Muscle of leg (tissue), 11 donors: ENCODE results near the gene PRR12. TPM values are rescaled to one million over a fixed set of nuclear protein-coding genes. Genes with fewer than 3 reads are reported as not detected.

Source experiments
- DNase-seq: peaks from one replicate; pipeline ENCODE4 v3.0.0; 2013
- H3K27ac ChIP-seq: one replicate; pipeline ENCODE4 v1.5.1; 2013; ENCODE audit warnings: mild to moderate bottlenecking, low read length, control low read depth
- H3K27me3 ChIP-seq: one replicate; pipeline ENCODE4 v1.6.1; 2013; ENCODE audit warnings: low read length; ENCODE audit not compliant: control insufficient read depth, insufficient read depth
- H3K36me3 ChIP-seq: one replicate; pipeline ENCODE4 v1.6.1; 2013; ENCODE audit warnings: low read length; ENCODE audit not compliant: control insufficient read depth, insufficient read depth
- H3K4me1 ChIP-seq: one replicate; pipeline ENCODE4 v1.6.1; 2013; ENCODE audit warnings: low read length; ENCODE audit not compliant: control insufficient read depth, insufficient read depth
- H3K4me3 ChIP-seq: one replicate; pipeline ENCODE4 v1.5.1; 2013; ENCODE audit warnings: low read length, control low read depth
- H3K9me3 ChIP-seq: replicated peaks from 2 replicates; pipeline ENCODE4 v1.6.1; 2013; ENCODE audit warnings: low read depth, low read length; ENCODE audit not compliant: control insufficient read depth
- WGBS: methylation state at CpG from one replicate; pipeline ENCODE4 v1.1.5; 2013; ENCODE audit warnings: missing lambda C conversion rate; ENCODE audit not compliant: insufficient coverage; 5-methylcytosine and 5-hydroxymethylcytosine counted together
- polyA plus RNA-seq, 8 donors: library from polyadenylated mRNA; unstranded; fragments of 120-200 nt; gene quantifications; one replicate each; pipeline versions ENCODE4 v1.2.1 to v1.2.3, GENCODE V29; 2013; ENCODE audit warnings: inconsistent platforms in 1 of 8, low replicate concordance in 1 of 8; ENCODE audit not compliant: insufficient read length in 8 of 8, insufficient read depth in 1 of 8
- total RNA-seq: library from RNA; stranded (reverse); fragments of 120-200 nt; gene quantifications from one replicate; pipeline ENCODE4 v1.2.4, GENCODE V29; 2013

PRR12 gene
- total and polyA plus RNA-seq, 9 donors, result 3.5 to 22.7 (median 18.3) TPM

DNA sequence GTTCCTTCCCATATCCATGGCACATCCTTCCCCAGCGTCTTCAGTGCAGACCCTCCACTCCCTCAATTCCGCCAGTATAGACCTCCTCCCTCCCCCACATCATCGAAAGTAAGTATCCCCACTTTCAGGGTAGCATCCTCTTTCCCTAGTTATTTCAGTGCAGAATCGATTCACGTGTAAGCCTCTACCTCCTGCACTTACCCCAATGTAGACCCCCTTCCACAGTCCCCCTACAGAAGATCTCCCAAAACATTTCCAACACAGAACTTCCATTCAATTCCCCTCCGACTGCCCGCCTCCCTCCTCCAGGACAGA, 74.0 kb downstream of the PRR12 start:
- Histone ChIP-seq H3K4me1 (peaks cover 26% of the 10 kb centered on the region), H3K27ac (peak overlapping the region; percentile 91), H3K4me3 (peak overlapping the region; percentile 80), H3K27me3 (no peaks in the 10 kb centered on the region), H3K9me3 (no peaks in the 10 kb centered on the region), H3K36me3 (peaks cover 47% of the 10 kb centered on the region)
- no peak for DNase-seq
- 1% methylated on average over 7 of the region's 7 CpGs for WGBS

- DNase-seq, result peak; percentile 99
- peaks cover 26% of the 10 kb centered on the region for H3K4me1 ChIP-seq
- no peaks in the 10 kb centered on the region for H3K27me3 ChIP-seq
- peaks cover 45% of the 10 kb centered on the region for H3K36me3 ChIP-seq
- H3K9me3 ChIP-seq, result no peaks in the 10 kb centered on the region
- peak within 1 kb of the TSS; percentile 80 for H3K4me3 ChIP-seq
- under 1% methylated on average over 50 of the region's 50 CpGs for WGBS
- peak within 1 kb of the TSS; percentile 91 for H3K27ac ChIP-seq
These were observed 74.6 kb downstream of the PRR12 start, which contains the start of the genes BCL2L12 and IRF3 for GRCh38 chr19:49665351-49666119. TSS of gene BCL2L12 (plus strand) at chr19:49665933. CDS start at chr19:49666693, 760 bp downstream. TSS of gene IRF3 (minus strand) at chr19:49665857. CDS start at chr19:49664838, 1,019 bp downstream.

DNA sequence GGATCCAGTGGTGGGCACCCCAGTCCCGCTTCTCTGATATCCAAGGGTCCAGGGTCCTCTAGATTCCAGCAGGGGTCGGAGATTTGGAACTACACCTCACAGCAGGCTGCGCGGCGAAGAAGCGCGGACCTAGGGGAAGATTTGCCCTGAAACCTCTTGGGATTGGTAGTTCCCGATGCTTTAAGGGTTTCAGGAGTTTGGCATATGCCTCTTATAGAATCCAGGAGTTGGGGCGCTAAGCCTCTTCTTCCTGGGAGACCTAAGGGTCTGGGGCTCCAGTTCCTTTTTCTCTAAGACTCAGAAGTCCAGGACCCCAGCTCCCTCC, 75.1 kb downstream of the PRR12 start:
- no peaks in the 10 kb centered on the region for H3K9me3 ChIP-seq
- H3K4me1 ChIP-seq, result peaks cover 26% of the 10 kb centered on the region
- no peak for DNase-seq
- peak overlapping the region; percentile 91 for H3K27ac ChIP-seq
- H3K4me3 ChIP-seq, result peak overlapping the region; percentile 80
- no peaks in the 10 kb centered on the region for H3K27me3 ChIP-seq
- H3K36me3 ChIP-seq, result peaks cover 40% of the 10 kb centered on the region
- 0% methylated on average over 9 of the region's 9 CpGs for WGBS

- no peaks in the 10 kb centered on the region for H3K9me3 ChIP-seq
- H3K4me1 ChIP-seq, result peaks cover 29% of the 10 kb centered on the region
- H3K27me3 ChIP-seq, result no peaks in the 10 kb centered on the region
- no peak overlapping the region for H3K27ac ChIP-seq
- H3K36me3 ChIP-seq, result peaks cover 27% of the 10 kb centered on the region
- WGBS, result 83% methylated on average over 1 of the region's 2 CpGs
- H3K4me3 ChIP-seq, result no peak overlapping the region
- DNase-seq, result no peak
These were observed 76.5 kb downstream of the PRR12 start for GRCh38 chr19:49667473-49667872.

GRCh38 chr19:49669516-49669915, 78.5 kb downstream of the PRR12 start:
- DNase-seq, result no peak
- Histone ChIP-seq H3K4me1 (peaks cover 22% of the 10 kb centered on the region), H3K27ac (no peak overlapping the region), H3K9me3 (no peaks in the 10 kb centered on the region), H3K36me3 (peaks cover 18% of the 10 kb centered on the region), H3K4me3 (no peak overlapping the region), H3K27me3 (no peaks in the 10 kb centered on the region)
- WGBS, result 92% methylated on average over 3 of the region's 3 CpGs

DNA sequence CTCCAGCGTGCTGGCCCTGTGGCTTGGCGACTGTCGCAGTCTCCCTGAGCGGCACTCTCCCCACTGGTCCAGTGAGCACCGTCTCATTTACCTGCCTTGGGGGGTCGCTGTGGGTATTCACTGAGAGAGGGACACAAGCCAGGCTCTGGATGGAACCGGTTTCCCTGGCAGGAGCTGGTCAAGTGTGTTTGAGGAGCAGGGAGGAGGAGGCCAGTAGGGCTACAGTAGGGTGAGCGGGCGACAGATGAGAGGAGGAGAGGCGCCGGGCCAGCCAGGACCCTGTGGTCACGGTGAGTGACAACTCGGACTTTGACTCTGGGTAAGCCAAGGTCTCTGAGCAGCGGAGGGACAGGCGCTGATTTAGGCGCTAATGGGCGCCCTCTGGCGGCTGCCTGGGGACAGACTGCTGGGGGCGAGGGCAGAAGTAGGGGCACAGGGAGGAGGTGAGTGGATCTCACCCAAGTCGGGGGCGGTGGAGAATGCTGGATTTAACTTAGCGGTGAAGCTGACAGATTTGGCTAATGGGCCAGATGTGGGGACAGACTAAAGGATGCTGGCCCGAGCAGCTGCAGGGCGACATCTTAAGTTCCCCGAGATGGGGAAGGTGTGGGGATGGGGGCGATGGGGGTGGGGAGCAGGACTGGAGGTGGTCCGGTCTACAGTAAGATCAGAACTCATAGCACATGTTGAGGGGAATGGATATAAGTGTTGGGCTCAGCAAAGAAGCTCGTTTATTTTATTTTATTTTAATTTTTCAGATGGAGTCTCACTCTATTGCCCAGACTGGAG, 81.3 kb downstream of the PRR12 start:
- peaks cover 18% of the 10 kb centered on the region for H3K36me3 ChIP-seq
- H3K9me3 ChIP-seq, result no peaks in the 10 kb centered on the region
- no peaks in the 10 kb centered on the region for H3K27me3 ChIP-seq
- H3K4me1 ChIP-seq, result peaks cover 10% of the 10 kb centered on the region
- 12% methylated on average over 24 of the region's 28 CpGs for WGBS
- H3K4me3 ChIP-seq, result no peak overlapping the region
- DNase-seq, result peak; percentile 72
- peak overlapping the region; percentile 35 for H3K27ac ChIP-seq

Other genes starting within 250 kb of the PRR12 start
- 43.0 TPM for gene TEAD2, start 228.8 kb upstream of the PRR12 start, total RNA-seq
- 10 to 100 TPM; 56.7 to 82.6 (median 74.2) TPM for gene TEAD2, start 228.8 kb upstream of the PRR12 start, polyA plus RNA-seq
- gene DKKL1, start 227.3 kb upstream of the PRR12 start, total RNA-seq, result 1.4 TPM
- gene DKKL1, start 227.3 kb upstream of the PRR12 start, polyA plus RNA-seq, result 1 to 10 TPM; 1.6 to 4.0 (median 3.1) TPM
- not detected for gene KASH5, start 202.9 kb upstream of the PRR12 start, total RNA-seq
- under 1 TPM in 3 of 8 donors, not detected in 5; 0.14 to 0.25 (median 0.23) TPM for gene KASH5, start 202.9 kb upstream of the PRR12 start, polyA plus RNA-seq
- gene PTH2, start 167.7 kb upstream of the PRR12 start, total RNA-seq, result not detected
- gene PTH2, start 167.7 kb upstream of the PRR12 start, polyA plus RNA-seq, result under 1 TPM in 1 of 8 donors, not detected in 7; 0.28 TPM
- not detected for gene GFY, start 165.8 kb upstream of the PRR12 start, total RNA-seq
- gene GFY, start 165.8 kb upstream of the PRR12 start, polyA plus RNA-seq, result not detected
- gene SLC17A7, start 149.7 kb upstream of the PRR12 start, total RNA-seq, result 0.53 TPM
- gene SLC17A7, start 149.7 kb upstream of the PRR12 start, polyA plus RNA-seq, result 1 to 10 TPM in 5 of 8 donors, under 1 TPM in 3; 0.60 to 1.7 (median 1.2) TPM
- 53.6 TPM for gene PIH1D1, start 139.4 kb upstream of the PRR12 start, total RNA-seq
- gene PIH1D1, start 139.4 kb upstream of the PRR12 start, polyA plus RNA-seq, result 10 to 100 TPM; 42.2 to 55.0 (median 45.8) TPM
- 14.4 TPM for gene ALDH16A1, start 138.0 kb upstream of the PRR12 start, total RNA-seq
- 10 to 100 TPM; 11.3 to 18.8 (median 13.8) TPM for gene ALDH16A1, start 138.0 kb upstream of the PRR12 start, polyA plus RNA-seq
- gene FLT3LG, start 117.0 kb upstream of the PRR12 start, total RNA-seq, result 1.5 TPM
- 1 to 10 TPM; 2.6 to 4.9 (median 3.3) TPM for gene FLT3LG, start 117.0 kb upstream of the PRR12 start, polyA plus RNA-seq
- 5,773 TPM for gene RPL13A, start 103.6 kb upstream of the PRR12 start, total RNA-seq
- gene RPL13A, start 103.6 kb upstream of the PRR12 start, polyA plus RNA-seq, result 1,000 to 10,000 TPM; 4,396 to 5,632 (median 4,838) TPM
- gene RPS11, start 94.7 kb upstream of the PRR12 start, total RNA-seq, result 5,208 TPM
- 1,000 to 10,000 TPM; 3,030 to 4,403 (median 3,703) TPM for gene RPS11, start 94.7 kb upstream of the PRR12 start, polyA plus RNA-seq
- gene FCGRT, start 78.5 kb upstream of the PRR12 start, total RNA-seq, result 200 TPM
- 100 to 1,000 TPM; 150 to 241 (median 199) TPM for gene FCGRT, start 78.5 kb upstream of the PRR12 start, polyA plus RNA-seq
- 121 TPM for gene RCN3, start 63.2 kb upstream of the PRR12 start, total RNA-seq
- 10 to 100 TPM; 37.4 to 88.6 (median 57.7) TPM for gene RCN3, start 63.2 kb upstream of the PRR12 start, polyA plus RNA-seq
- gene NOSIP, start 10.6 kb upstream of the PRR12 start, total RNA-seq, result 78.8 TPM
- gene NOSIP, start 10.6 kb upstream of the PRR12 start, polyA plus RNA-seq, result 10 to 100 TPM; 59.3 to 78.4 (median 66.5) TPM
- 0.84 TPM for gene PRRG2, start 9.9 kb upstream of the PRR12 start, total RNA-seq
- under 1 TPM; 0.28 to 0.88 (median 0.56) TPM for gene PRRG2, start 9.9 kb upstream of the PRR12 start, polyA plus RNA-seq
- 15.3 TPM for gene RRAS, start 49.0 kb downstream of the PRR12 start, total RNA-seq
- gene RRAS, start 49.0 kb downstream of the PRR12 start, polyA plus RNA-seq, result 10 to 100 TPM; 26.7 to 36.4 (median 31.6) TPM
- 6.8 TPM for gene SCAF1, start 51.0 kb downstream of the PRR12 start, total RNA-seq
- gene SCAF1, start 51.0 kb downstream of the PRR12 start, polyA plus RNA-seq, result 10 to 100 TPM; 25.6 to 36.9 (median 33.5) TPM
- 34.5 TPM for gene IRF3, start 74.7 kb downstream of the PRR12 start, total RNA-seq
- gene IRF3, start 74.7 kb downstream of the PRR12 start, polyA plus RNA-seq, result 10 to 100 TPM; 29.2 to 47.9 (median 39.4) TPM
- gene BCL2L12, start 74.8 kb downstream of the PRR12 start, total RNA-seq, result 10.9 TPM
- gene BCL2L12, start 74.8 kb downstream of the PRR12 start, polyA plus RNA-seq, result 10 to 100 TPM; 26.6 to 39.6 (median 31.2) TPM
- 228 TPM for gene PRMT1, start 86.1 kb downstream of the PRR12 start, total RNA-seq
- 100 to 1,000 TPM; 186 to 229 (median 205) TPM for gene PRMT1, start 86.1 kb downstream of the PRR12 start, polyA plus RNA-seq
- 0.89 TPM for gene ADM5, start 98.4 kb downstream of the PRR12 start, total RNA-seq
- 1 to 10 TPM in 6 of 8 donors, under 1 TPM in 2; 0.63 to 1.8 (median 1.2) TPM for gene ADM5, start 98.4 kb downstream of the PRR12 start, polyA plus RNA-seq
- 5.4 TPM for gene CPT1C, start 99.9 kb downstream of the PRR12 start, total RNA-seq
- gene CPT1C, start 99.9 kb downstream of the PRR12 start, polyA plus RNA-seq, result 10 to 100 TPM in 7 of 8 donors, 1 to 10 TPM in 1; 8.1 to 16.0 (median 11.6) TPM
- 0.84 TPM for gene TSKS, start 172.1 kb downstream of the PRR12 start, total RNA-seq
- gene TSKS, start 172.1 kb downstream of the PRR12 start, polyA plus RNA-seq, result 1 to 10 TPM in 2 of 8 donors, under 1 TPM in 6; 0.24 to 1.8 (median 0.67) TPM
- gene AP2A1, start 175.8 kb downstream of the PRR12 start, total RNA-seq, result 31.3 TPM
- 10 to 100 TPM; 52.9 to 76.9 (median 65.2) TPM for gene AP2A1, start 175.8 kb downstream of the PRR12 start, polyA plus RNA-seq
- gene FUZ, start 222.1 kb downstream of the PRR12 start, total RNA-seq, result 14.6 TPM
- 10 to 100 TPM; 15.8 to 23.8 (median 17.9) TPM for gene FUZ, start 222.1 kb downstream of the PRR12 start, polyA plus RNA-seq
- gene MED25, start 227.1 kb downstream of the PRR12 start, total RNA-seq, result 9.6 TPM
- gene MED25, start 227.1 kb downstream of the PRR12 start, polyA plus RNA-seq, result 10 to 100 TPM; 24.9 to 41.0 (median 34.5) TPM